NOMO-1 treated with DMSO at 0.1 percent for 48 hours (cell line): Measurements from ENCODE around the gene PLEKHA7.
A peak's percentile ranks its signal among the peaks of the same experiment; 100 is the strongest.

Experiments used
- DNase-seq: peaks from one replicate; lab custom pipeline; 2025; ENCODE audit not compliant: unreplicated experiment; lab: John Stamatoyannopoulos, UW

The PLEKHA7 gene

GRCh38 chr11:16791191-16791961, 222.8 kb downstream of the PLEKHA7 start:
- peak; percentile 5 for DNase-seq

GRCh38 chr11:16790486-16791190, 223.6 kb downstream of the PLEKHA7 start:
- DNase-seq, result no peak

GRCh38 chr11:16789560-16790485, 224.4 kb downstream of the PLEKHA7 start:
- no peak for DNase-seq

GRCh38 chr11:16789063-16789420, 225.2 kb downstream of the PLEKHA7 start:
- DNase-seq, result no peak

GRCh38 chr11:16788141-16789062, 225.8 kb downstream of the PLEKHA7 start:
- DNase-seq, result peak; percentile 43

- no peak for DNase-seq
Measured at GRCh38 chr11:16787035-16787742, 227.0 kb downstream of the PLEKHA7 start.

- no peak for DNase-seq
Measured at GRCh38 chr11:16786131-16786530, 228.1 kb downstream of the PLEKHA7 start.

GRCh38 chr11:16785520-16786128, 228.6 kb downstream of the PLEKHA7 start:
- DNase-seq, result peak; percentile 61

- no peak for DNase-seq
Measured at GRCh38 chr11:16784666-16785065, 229.5 kb downstream of the PLEKHA7 start.

- no peak for DNase-seq
Measured at GRCh38 chr11:16784097-16784496, 230.1 kb downstream of the PLEKHA7 start.

GRCh38 chr11:16783321-16783801, 230.9 kb downstream of the PLEKHA7 start:
- no peak for DNase-seq

- no peak for DNase-seq
Measured at GRCh38 chr11:16781936-16782919, 232.0 kb downstream of the PLEKHA7 start.

GRCh38 chr11:16780698-16781550, 233.3 kb downstream of the PLEKHA7 start:
- DNase-seq, result no peak

GRCh38 chr11:16780146-16780545, 234.1 kb downstream of the PLEKHA7 start:
- no peak for DNase-seq

- peak; percentile 58 for DNase-seq
Measured at GRCh38 chr11:16779436-16779835, 234.8 kb downstream of the PLEKHA7 start.

GRCh38 chr11:16778876-16779275, 235.3 kb downstream of the PLEKHA7 start:
- no peak for DNase-seq

GRCh38 chr11:16778286-16778685, 235.9 kb downstream of the PLEKHA7 start:
- no peak for DNase-seq
